Adrenal gland (tissue), 5 donors: ENCODE measurements around the gene ARHGEF4.

Experiments used
- POLR2A ChIP-seq, 2 donors: fragments of 450-650 bp; IDR thresholded peaks; one replicate each; pipeline ENCODE4 v1.6.1; 2017; ENCODE audit warnings: antibody characterized with exemption in 2 of 2, mild to moderate bottlenecking in 2 of 2, moderate library complexity in 1 of 2
- TF ChIP-seq, protein P1 (sequence below), 6 experiments: fragments of 450-650 bp in 4 of 6; fragments of 200-600 bp in 2 of 6; sonication (generic) in 1 of 6; IDR thresholded peaks; 1 replicate in 5 of 6; 2 replicates in 1 of 6; pipeline versions ENCODE4 v1.5.1 to v1.8.0; 2016 to 2021; ENCODE audit warnings: antibody characterized with exemption in 6 of 6, mild to moderate bottlenecking in 2 of 6, moderate library complexity in 1 of 6
- donor health status: DM: no; HTN: no; CAD: no.

DNA sequence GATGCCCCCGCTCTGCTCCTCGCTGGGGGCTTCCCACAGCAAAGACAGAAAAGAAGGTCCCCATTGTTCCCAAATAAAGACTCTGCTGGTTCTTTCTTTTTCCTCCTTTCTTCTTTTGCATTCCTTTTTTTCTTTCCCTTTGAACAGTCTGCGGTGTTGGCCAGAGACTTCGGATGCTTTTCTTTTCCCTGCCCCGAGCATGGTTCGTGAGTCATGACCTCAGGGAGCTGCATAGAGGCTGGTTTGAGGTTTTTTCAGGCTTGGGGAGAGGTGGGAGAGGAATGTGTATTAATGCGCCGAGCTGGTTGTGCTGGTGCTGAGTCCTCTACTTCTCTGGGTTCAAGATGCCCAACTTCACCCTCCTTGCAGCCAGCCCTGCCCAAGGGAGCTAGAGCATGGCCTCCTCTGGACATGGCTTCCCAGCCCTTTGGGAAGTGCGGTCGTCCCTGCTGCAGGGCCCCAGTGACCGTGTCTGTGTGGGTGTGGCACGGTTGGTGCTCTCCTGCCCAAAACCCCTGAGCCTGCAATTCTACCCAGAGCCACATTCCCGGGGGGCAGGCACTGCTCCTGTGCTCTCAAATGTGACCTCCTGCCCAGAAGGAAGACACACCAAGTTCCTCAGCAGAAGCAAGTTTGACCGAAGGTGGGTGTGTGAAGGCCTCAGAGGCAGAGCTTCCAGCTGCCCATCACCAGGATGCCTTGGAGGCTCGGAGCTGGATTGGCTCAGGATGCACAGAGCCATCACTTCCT is 9.0 kb upstream of the ARHGEF4 start:
- TF ChIP-seq, protein P1, sequence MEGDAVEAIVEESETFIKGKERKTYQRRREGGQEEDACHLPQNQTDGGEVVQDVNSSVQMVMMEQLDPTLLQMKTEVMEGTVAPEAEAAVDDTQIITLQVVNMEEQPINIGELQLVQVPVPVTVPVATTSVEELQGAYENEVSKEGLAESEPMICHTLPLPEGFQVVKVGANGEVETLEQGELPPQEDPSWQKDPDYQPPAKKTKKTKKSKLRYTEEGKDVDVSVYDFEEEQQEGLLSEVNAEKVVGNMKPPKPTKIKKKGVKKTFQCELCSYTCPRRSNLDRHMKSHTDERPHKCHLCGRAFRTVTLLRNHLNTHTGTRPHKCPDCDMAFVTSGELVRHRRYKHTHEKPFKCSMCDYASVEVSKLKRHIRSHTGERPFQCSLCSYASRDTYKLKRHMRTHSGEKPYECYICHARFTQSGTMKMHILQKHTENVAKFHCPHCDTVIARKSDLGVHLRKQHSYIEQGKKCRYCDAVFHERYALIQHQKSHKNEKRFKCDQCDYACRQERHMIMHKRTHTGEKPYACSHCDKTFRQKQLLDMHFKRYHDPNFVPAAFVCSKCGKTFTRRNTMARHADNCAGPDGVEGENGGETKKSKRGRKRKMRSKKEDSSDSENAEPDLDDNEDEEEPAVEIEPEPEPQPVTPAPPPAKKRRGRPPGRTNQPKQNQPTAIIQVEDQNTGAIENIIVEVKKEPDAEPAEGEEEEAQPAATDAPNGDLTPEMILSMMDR (IDR thresholded peaks at IDR 0.05) = no peak
- no peak for TF ChIP-seq POLR2A (IDR thresholded peaks at IDR 0.05)
